ACC112 (cell line): Measurements from ENCODE around the gene NCOA1.

Source experiments
- H2AFZ ChIP-seq: fragments of 200-600 bp; sonication (generic); one replicate; pipeline ENCODE4 v1.6.0; 2017; ENCODE audit warnings: antibody characterized with exemption, low read length; ENCODE audit not compliant: unreplicated experiment
- H3K27ac ChIP-seq: fragments of 200-600 bp; sonication (generic); 2 replicates; pipeline ENCODE4 v1.5.1; 2014; ENCODE audit warnings: low read depth, mild to moderate bottlenecking, antibody characterized with exemption, low read length, moderate library complexity
- H3K27me3 ChIP-seq: fragments of 200-600 bp; sonication (generic); 2 replicates; pipeline ENCODE4 v1.6.1; 2014; ENCODE audit warnings: mild to moderate bottlenecking, antibody characterized with exemption, low read length, moderate library complexity, mixed read lengths; ENCODE audit not compliant: insufficient read depth
- H3K36me3 ChIP-seq: fragments of 200-600 bp; sonication (generic); 2 replicates; pipeline ENCODE4 v1.6.1; 2016; ENCODE audit warnings: mild to moderate bottlenecking, antibody characterized with exemption, low read length, moderate library complexity, mixed read lengths; ENCODE audit not compliant: insufficient read depth
- H3K4me1 ChIP-seq: fragments of 200-600 bp; sonication (generic); one replicate; pipeline ENCODE4 v1.6.1; 2016; ENCODE audit warnings: low read length, mixed read lengths; ENCODE audit not compliant: insufficient read depth, unreplicated experiment, control insufficient read depth
- H3K4me3 ChIP-seq: fragments of 200-600 bp; sonication (generic); 2 replicates; pipeline ENCODE4 v1.5.1; 2014; ENCODE audit warnings: mild to moderate bottlenecking, low read depth, low read length
- H3K79me2 ChIP-seq: fragments of 200-600 bp; sonication (generic); one replicate; pipeline ENCODE4 v1.6.0; 2016; ENCODE audit warnings: low read length; ENCODE audit not compliant: control insufficient read depth, unreplicated experiment, insufficient read depth

Gene NCOA1

DNA sequence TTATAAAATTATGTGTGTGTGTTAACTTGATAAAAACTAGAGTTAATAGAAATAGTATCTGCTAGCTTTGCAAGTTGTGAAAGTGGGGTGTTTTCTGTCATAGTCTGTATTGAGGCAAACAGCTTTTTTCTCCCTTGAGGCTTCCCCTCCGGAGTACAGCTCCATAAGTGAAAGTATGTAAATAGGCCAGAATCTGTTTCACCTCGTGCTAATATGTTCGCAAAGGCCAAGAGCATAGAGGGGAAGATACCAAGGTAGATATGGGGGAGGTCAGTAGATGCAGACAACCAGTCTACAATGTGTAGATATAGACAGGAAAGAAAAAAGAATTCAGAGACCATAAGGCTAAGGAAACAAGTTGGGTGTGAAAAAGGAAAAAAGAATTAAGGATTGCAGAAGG, 229.3 kb downstream of the NCOA1 start:
- Histone ChIP-seq H3K36me3 (no peaks in the 10 kb centered on the region), H3K27me3 (no peaks in the 10 kb centered on the region), H3K4me1 (peaks cover 32% of the 10 kb centered on the region), H3K27ac (no peak overlapping the region), H3K79me2 (no peaks in the 10 kb centered on the region), H2AFZ (no peak overlapping the region), H3K4me3 (no peak overlapping the region)

- H3K79me2 ChIP-seq, result no peaks in the 10 kb centered on the region
- H3K4me1 ChIP-seq, result peaks cover 32% of the 10 kb centered on the region
- H3K36me3 ChIP-seq, result no peaks in the 10 kb centered on the region
- H3K4me3 ChIP-seq, result no peak overlapping the region
- H2AFZ ChIP-seq, result no peak overlapping the region
- peak overlapping the region; percentile 6; the same call in 1 of the 2 replicates for H3K27ac ChIP-seq
- H3K27me3 ChIP-seq, result no peaks in the 10 kb centered on the region
Observed at GRCh38 chr2:24721470-24721869, 230.4 kb downstream of the NCOA1 start.

GRCh38 chr2:24722141-24722790, 231.2 kb downstream of the NCOA1 start:
- H3K79me2 ChIP-seq, result no peaks in the 10 kb centered on the region
- no peak overlapping the region for H3K4me3 ChIP-seq
- peak overlapping the region; percentile 6; the same call in 1 of the 2 replicates for H3K27ac ChIP-seq
- peaks cover 32% of the 10 kb centered on the region for H3K4me1 ChIP-seq
- H3K27me3 ChIP-seq, result no peaks in the 10 kb centered on the region
- no peaks in the 10 kb centered on the region for H3K36me3 ChIP-seq
- no peak overlapping the region for H2AFZ ChIP-seq

- Histone ChIP-seq H3K4me3 (no peak overlapping the region), H3K27ac (no peak overlapping the region), H3K79me2 (no peaks in the 10 kb centered on the region), H3K27me3 (no peaks in the 10 kb centered on the region), H3K4me1 (peaks cover 32% of the 10 kb centered on the region), H3K36me3 (no peaks in the 10 kb centered on the region), H2AFZ (no peak overlapping the region)
Observed at GRCh38 chr2:24723191-24723590, 232.1 kb downstream of the NCOA1 start.

GRCh38 chr2:24723665-24724064, 232.6 kb downstream of the NCOA1 start:
- H2AFZ ChIP-seq, result no peak overlapping the region
- peaks cover 32% of the 10 kb centered on the region for H3K4me1 ChIP-seq
- H3K27ac ChIP-seq, result no peak overlapping the region
- no peak overlapping the region for H3K4me3 ChIP-seq
- no peaks in the 10 kb centered on the region for H3K79me2 ChIP-seq
- H3K36me3 ChIP-seq, result no peaks in the 10 kb centered on the region
- H3K27me3 ChIP-seq, result no peaks in the 10 kb centered on the region

- no peaks in the 10 kb centered on the region for H3K36me3 ChIP-seq
- peaks cover 32% of the 10 kb centered on the region for H3K4me1 ChIP-seq
- H3K4me3 ChIP-seq, result no peak overlapping the region
- peak overlapping the region; percentile 33; the same call in 1 of the 2 replicates for H3K27ac ChIP-seq
- H2AFZ ChIP-seq, result no peak overlapping the region
- no peaks in the 10 kb centered on the region for H3K27me3 ChIP-seq
- no peaks in the 10 kb centered on the region for H3K79me2 ChIP-seq
Observed at GRCh38 chr2:24724111-24724775, 233.2 kb downstream of the NCOA1 start.

GRCh38 chr2:24725956-24726355, 234.9 kb downstream of the NCOA1 start:
- H3K79me2 ChIP-seq, result no peaks in the 10 kb centered on the region
- H3K27ac ChIP-seq, result no peak overlapping the region
- no peak overlapping the region for H3K4me3 ChIP-seq
- peaks cover 35% of the 10 kb centered on the region for H3K4me1 ChIP-seq
- no peaks in the 10 kb centered on the region for H3K36me3 ChIP-seq
- no peaks in the 10 kb centered on the region for H3K27me3 ChIP-seq
- no peak overlapping the region for H2AFZ ChIP-seq

GRCh38 chr2:24730481-24730880, 239.4 kb downstream of the NCOA1 start:
- H3K36me3 ChIP-seq, result no peaks in the 10 kb centered on the region
- H3K4me3 ChIP-seq, result no peak overlapping the region
- peaks cover 28% of the 10 kb centered on the region for H3K4me1 ChIP-seq
- no peak overlapping the region; the same call in 1 of the 2 replicates for H3K27ac ChIP-seq
- H2AFZ ChIP-seq, result no peak overlapping the region
- H3K27me3 ChIP-seq, result no peaks in the 10 kb centered on the region
- no peaks in the 10 kb centered on the region for H3K79me2 ChIP-seq

DNA sequence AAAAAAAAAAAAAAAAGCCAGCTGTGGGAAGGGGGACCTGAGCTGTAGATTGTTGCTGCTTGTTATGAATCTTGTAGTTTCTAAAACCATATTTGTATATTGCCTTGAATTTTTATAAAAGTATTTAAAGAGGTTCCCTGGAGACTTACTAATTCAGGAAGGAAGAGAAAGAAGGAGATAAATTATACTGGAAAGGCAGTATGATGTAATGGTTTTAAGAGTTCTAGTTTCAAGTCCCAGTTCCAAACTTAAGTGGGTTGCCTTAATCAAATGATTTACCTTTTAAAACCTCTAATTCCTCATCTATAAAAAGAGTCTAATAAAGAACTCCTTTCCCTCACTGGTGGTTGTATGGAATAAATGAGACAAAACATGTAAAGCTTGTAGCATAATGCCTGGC, 240.0 kb downstream of the NCOA1 start:
- H2AFZ ChIP-seq, result no peak overlapping the region
- H3K4me1 ChIP-seq, result peaks cover 28% of the 10 kb centered on the region
- H3K79me2 ChIP-seq, result no peaks in the 10 kb centered on the region
- H3K4me3 ChIP-seq, result no peak overlapping the region
- no peak overlapping the region for H3K27ac ChIP-seq
- no peaks in the 10 kb centered on the region for H3K27me3 ChIP-seq
- no peaks in the 10 kb centered on the region for H3K36me3 ChIP-seq

- H3K4me1 ChIP-seq, result peaks cover 28% of the 10 kb centered on the region
- no peak overlapping the region for H3K4me3 ChIP-seq
- no peaks in the 10 kb centered on the region for H3K79me2 ChIP-seq
- H2AFZ ChIP-seq, result no peak overlapping the region
- H3K27ac ChIP-seq, result no peak overlapping the region
- H3K27me3 ChIP-seq, result no peaks in the 10 kb centered on the region
- no peaks in the 10 kb centered on the region for H3K36me3 ChIP-seq
Observed at GRCh38 chr2:24731923-24732322, 240.9 kb downstream of the NCOA1 start.

- no peak overlapping the region for H3K4me3 ChIP-seq
- H2AFZ ChIP-seq, result no peak overlapping the region
- no peaks in the 10 kb centered on the region for H3K27me3 ChIP-seq
- peaks cover 32% of the 10 kb centered on the region for H3K4me1 ChIP-seq
- H3K27ac ChIP-seq, result no peak overlapping the region
- H3K79me2 ChIP-seq, result no peaks in the 10 kb centered on the region
- H3K36me3 ChIP-seq, result no peaks in the 10 kb centered on the region
Observed at GRCh38 chr2:24734741-24735140, 243.7 kb downstream of the NCOA1 start.
